Kidney epithelial cell (primary cell): ENCODE results near the gene CCSER2. TPM values are rescaled to one million over a fixed set of nuclear protein-coding genes. Genes with fewer than 3 reads are reported as not detected.

Experiments
- DNase-seq: peaks from one replicate; pipeline ENCODE4 v3.0.0-alpha.2; 2010; ENCODE audit warnings: low read depth
- H3K27me3 ChIP-seq: 2 replicates; pipeline ENCODE4 v1.6.0; 2011; ENCODE audit warnings: low read length; ENCODE audit not compliant: control insufficient read depth, insufficient read depth
- H3K36me3 ChIP-seq: 2 replicates; pipeline ENCODE4 v1.5.1; 2011; ENCODE audit warnings: low read length; ENCODE audit not compliant: control insufficient read depth, insufficient read depth
- H3K4me3 ChIP-seq: 2 replicates; pipeline ENCODE4 v1.5.1; 2011; ENCODE audit warnings: low read depth, mild to moderate bottlenecking, control low read depth, low read length
- CTCF ChIP-seq: IDR thresholded peaks from 2 replicates; pipeline ENCODE4 v1.5.1; 2011; ENCODE audit warnings: mild to moderate bottlenecking, moderate library complexity, low read length, control low read depth, inconsistent platforms; ENCODE audit not compliant: insufficient read depth, poor library complexity, severe bottlenecking
- total RNA-seq: library from RNA; depleted of rRNA; stranded (reverse); fragments of >200 nt; gene quantifications from 2 replicates; pipeline ENCODE4 v1.2.3, GENCODE V29; 2015

The CCSER2 gene
- total RNA-seq, 1 donor from 2014 or later: 28.0 TPM

GRCh38 chr10:84521013-84521412, 192.6 kb downstream of the CCSER2 start:
- Histone ChIP-seq H3K36me3 (peaks cover 1% of the 10 kb centered on the region), H3K27me3 (no peaks in the 10 kb centered on the region), H3K4me3 (no peak overlapping the region)
- no peak for TF ChIP-seq CTCF
- DNase-seq: no peak

- TF ChIP-seq CTCF: no peak
Observed at GRCh38 chr10:84521468-84521867, 193.1 kb downstream of the CCSER2 start.

GRCh38 chr10:84522612-84523462, 194.4 kb downstream of the CCSER2 start:
- TF ChIP-seq CTCF: no peak
- H3K4me3 ChIP-seq: no peak overlapping the region
- no peaks in the 10 kb centered on the region for H3K36me3 ChIP-seq
- no peaks in the 10 kb centered on the region for H3K27me3 ChIP-seq
- DNase-seq: no peak

More at GRCh38 chr10:84521468-84521867, 193.1 kb downstream of the CCSER2 start:
- DNase-seq: no peak
- H3K36me3 ChIP-seq: peaks cover 1% of the 10 kb centered on the region
- H3K27me3 ChIP-seq: no peaks in the 10 kb centered on the region
- H3K4me3 ChIP-seq: no peak overlapping the region

- TF ChIP-seq CTCF: no peak
- Histone ChIP-seq H3K36me3 (no peaks in the 10 kb centered on the region), H3K4me3 (no peak overlapping the region), H3K27me3 (no peaks in the 10 kb centered on the region)
- DNase-seq: no peak
Observed at GRCh38 chr10:84523526-84523925, 195.1 kb downstream of the CCSER2 start.

- H3K36me3 ChIP-seq: no peaks in the 10 kb centered on the region
- no peaks in the 10 kb centered on the region for H3K27me3 ChIP-seq
- H3K4me3 ChIP-seq: no peak overlapping the region
- no peak for TF ChIP-seq CTCF
- DNase-seq: no peak
Observed at GRCh38 chr10:84524435-84524834, 196.0 kb downstream of the CCSER2 start.
